ENCODE measurements around the gene IFI35.
A peak's percentile ranks its signal among the peaks of the same experiment; 100 is the strongest.
"Not testable (repeated sequence)": the region's sequence is repeated elsewhere in the genome, so short reads cannot be mapped to it uniquely, and the experiment has no call there.

The IFI35 gene

GRCh38 chr17:42989726-42990652 lies 16.6 kb upstream of the IFI35 start:
- TF ChIP-seq, protein P1, sequence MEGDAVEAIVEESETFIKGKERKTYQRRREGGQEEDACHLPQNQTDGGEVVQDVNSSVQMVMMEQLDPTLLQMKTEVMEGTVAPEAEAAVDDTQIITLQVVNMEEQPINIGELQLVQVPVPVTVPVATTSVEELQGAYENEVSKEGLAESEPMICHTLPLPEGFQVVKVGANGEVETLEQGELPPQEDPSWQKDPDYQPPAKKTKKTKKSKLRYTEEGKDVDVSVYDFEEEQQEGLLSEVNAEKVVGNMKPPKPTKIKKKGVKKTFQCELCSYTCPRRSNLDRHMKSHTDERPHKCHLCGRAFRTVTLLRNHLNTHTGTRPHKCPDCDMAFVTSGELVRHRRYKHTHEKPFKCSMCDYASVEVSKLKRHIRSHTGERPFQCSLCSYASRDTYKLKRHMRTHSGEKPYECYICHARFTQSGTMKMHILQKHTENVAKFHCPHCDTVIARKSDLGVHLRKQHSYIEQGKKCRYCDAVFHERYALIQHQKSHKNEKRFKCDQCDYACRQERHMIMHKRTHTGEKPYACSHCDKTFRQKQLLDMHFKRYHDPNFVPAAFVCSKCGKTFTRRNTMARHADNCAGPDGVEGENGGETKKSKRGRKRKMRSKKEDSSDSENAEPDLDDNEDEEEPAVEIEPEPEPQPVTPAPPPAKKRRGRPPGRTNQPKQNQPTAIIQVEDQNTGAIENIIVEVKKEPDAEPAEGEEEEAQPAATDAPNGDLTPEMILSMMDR (IDR thresholded peaks at IDR 0.05): no peak
- H3K27ac ChIP-seq: no peak overlapping the region
- H3K4me3 ChIP-seq: no peak overlapping the region
- no peak for DNase-seq (ENCODE audit: low spot score)

- no peak for DNase-seq (ENCODE audit: low spot score)
- TF ChIP-seq, protein P1 (IDR thresholded peaks at IDR 0.05): no peak
- no peak overlapping the region for H3K27ac ChIP-seq
- H3K4me3 ChIP-seq: no peak overlapping the region
These were observed 15.1 kb upstream of the IFI35 start for GRCh38 chr17:42991471-42991870.

- DNase-seq (ENCODE audit: low spot score): no peak
- Histone ChIP-seq H3K4me3 (no peak overlapping the region), H3K27ac (no peak overlapping the region)
- TF ChIP-seq, protein P1 (IDR thresholded peaks at IDR 0.05): no peak
These were observed 13.7 kb upstream of the IFI35 start for GRCh38 chr17:42992872-42993271.

DNA sequence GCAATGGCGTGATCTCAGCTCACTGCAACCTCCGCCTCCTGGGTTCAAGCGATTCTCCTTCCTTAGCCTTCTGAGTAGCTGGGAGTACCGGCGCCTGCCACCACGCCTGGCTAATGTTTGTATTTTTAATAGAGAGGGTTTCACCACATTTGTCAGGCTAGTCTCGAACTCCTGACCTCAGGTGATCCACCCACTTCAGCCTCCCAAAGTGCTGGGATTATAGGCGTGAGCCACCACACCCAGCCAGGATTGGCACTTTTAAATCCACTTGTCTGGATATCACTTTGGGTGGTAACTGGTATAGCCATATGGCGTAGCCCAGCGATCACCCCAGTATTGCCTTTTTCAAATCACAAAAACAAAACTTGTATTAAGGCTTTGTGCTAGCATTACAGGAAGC lies 12.7 kb upstream of the IFI35 start:
- H3K27ac ChIP-seq; H3K4me3 ChIP-seq; DNase-seq (ENCODE audit: low spot score): not testable (repeated sequence)

GRCh38 chr17:42997390-42997983 lies 9.1 kb upstream of the IFI35 start:
- DNase-seq (ENCODE audit: low spot score): no peak
- Histone ChIP-seq H3K4me3 (peak overlapping the region; percentile 61), H3K27ac (peak overlapping the region; percentile 63 to 87)
- TF ChIP-seq, protein P1 (IDR thresholded peaks at IDR 0.05): no peak

- peak; percentile 99 for DNase-seq (ENCODE audit: low spot score)
- Histone ChIP-seq H3K4me3 (peak within 1 kb of the TSS; percentile 84), H3K27ac (peak within 1 kb of the TSS; percentile 81 to 92)
- TF ChIP-seq, protein P1 (IDR thresholded peaks at IDR 0.05): peak; percentile 67
These were observed 8.3 kb upstream of the IFI35 start, which contains the start of gene RPL27 for GRCh38 chr17:42997984-42998938. Gene RPL27, plus strand, starts transcription at chr17:42998419. Its CDS starts 332 bp downstream, at chr17:42998751.

All from coronary artery (tissue), 2 donors.